Natural killer cell (primary cell): ENCODE results near the gene CPLANE1. TPM values are rescaled to one million over a fixed set of nuclear protein-coding genes. Genes with fewer than 3 reads are reported as not detected.

Source experiments
- ATAC-seq, 3 donors: fragments of 150-1000 bp in 2 of 3; fragments of 200-7000 bp in 1 of 3; cut with Tn5 transposase; 1 replicate in 1 of 3; 2 replicates in 2 of 3; pipeline ENCODE4 v1.10.0; 2021; ENCODE audit warnings: mild to moderate bottlenecking in 2 of 3, moderate library complexity in 2 of 3
- DNase-seq, 2 donors: peaks; one replicate each; pipeline versions ENCODE4 v3.0.0 to v3.0.0-alpha.2; 2013 to 2021; ENCODE audit warnings: mixed read lengths in 1 of 2
- H3K27ac ChIP-seq: one replicate; pipeline ENCODE4 v1.5.1; 2013; ENCODE audit warnings: mild to moderate bottlenecking, low read length
- H3K27me3 ChIP-seq: one replicate; pipeline ENCODE4 v1.6.1; 2013; ENCODE audit warnings: low read length; ENCODE audit not compliant: control insufficient read depth, insufficient read depth
- H3K36me3 ChIP-seq: one replicate; pipeline ENCODE4 v1.6.1; 2013; ENCODE audit warnings: low read length; ENCODE audit not compliant: control insufficient read depth, insufficient read depth
- H3K4me1 ChIP-seq: one replicate; pipeline ENCODE4 v1.6.1; 2013; ENCODE audit warnings: low read length; ENCODE audit not compliant: control insufficient read depth, insufficient read depth
- H3K4me3 ChIP-seq: one replicate; pipeline ENCODE4 v1.5.1; 2013; ENCODE audit warnings: low read length
- H3K9me3 ChIP-seq: one replicate; pipeline ENCODE4 v1.6.1; 2013; ENCODE audit warnings: low read length; ENCODE audit not compliant: control insufficient read depth, insufficient read depth
- H3K27ac Mint-ChIP-seq, 2 donors: one replicate each; pipeline ENCODE4 v1.8.0; 2022; ENCODE audit warnings: mild to moderate bottlenecking in 2 of 2, mixed read lengths in 2 of 2, moderate library complexity in 1 of 2
- H3K27me3 Mint-ChIP-seq, 2 donors: one replicate each; pipeline ENCODE4 v1.8.0; 2022; ENCODE audit warnings: low read depth in 2 of 2, mixed read lengths in 2 of 2
- H3K36me3 Mint-ChIP-seq: one replicate; pipeline ENCODE4 v1.8.0; 2022; ENCODE audit warnings: mixed read lengths
- H3K4me1 Mint-ChIP-seq, 2 donors: one replicate each; pipeline ENCODE4 v1.8.0; 2022; ENCODE audit warnings: mixed read lengths in 2 of 2
- H3K4me3 Mint-ChIP-seq: one replicate; pipeline ENCODE4 v1.8.0; 2022; ENCODE audit warnings: mild to moderate bottlenecking, moderate library complexity, mixed read lengths
- H3K9me3 Mint-ChIP-seq, 2 donors: one replicate each; pipeline ENCODE4 v1.8.0; 2022; ENCODE audit warnings: mixed read lengths in 2 of 2
- CTCF ChIP-seq: fragments of 200-600 bp; IDR thresholded peaks from one replicate; pipeline ENCODE4 v1.8.0; 2022; ENCODE audit warnings: antibody characterized with exemption
- WGBS: methylation state at CpG from one replicate; pipeline ENCODE4 v1.1.7; 2013; ENCODE audit warnings: missing lambda C conversion rate; ENCODE audit not compliant: insufficient coverage; 5-methylcytosine and 5-hydroxymethylcytosine counted together
- intact Hi-C: fragments of 100-400 bp; cut with micrococcal nuclease; formaldehyde crosslinking; loops from one replicate; pipeline ENCODE4 v1.14.2; 2022
- total RNA-seq, 4 donors: library from RNA; stranded (reverse); fragments of 120-200 nt in 1 of 4; gene quantifications; one replicate each; pipeline versions ENCODE4 v1.2.3 to v1.2.4, GENCODE V29; 2013 to 2022

Gene CPLANE1
- total RNA-seq, 3 donors from 2014 or later (not counting 1 experiment from before 2014, with no cell fraction given) = 19.3 to 24.7 (median 19.4) TPM

- no CpG with 5 or more reads among the region's 2 CpGs for WGBS
- intact Hi-C loops = no loop called here
Measured at GRCh38 chr5:37172957-37173356, 76.2 kb downstream of the CPLANE1 start.

GRCh38 chr5:37170856-37171255 is 78.3 kb downstream of the CPLANE1 start:
- Histone ChIP-seq H3K36me3 (peaks cover 57% of the 10 kb centered on the region), H3K9me3 (no peaks in the 10 kb centered on the region), H3K27ac (no peak overlapping the region), H3K4me1 (no peaks in the 10 kb centered on the region), H3K4me3 (no peak overlapping the region), H3K27me3 (no peaks in the 10 kb centered on the region)
- Mint-ChIP-seq H3K27ac (no peak overlapping the region), H3K9me3 (no peaks in the 10 kb centered on the region), H3K4me1 (no peaks in the 10 kb centered on the region), H3K36me3 (peaks cover 34% of the 10 kb centered on the region), H3K4me3 (no peak overlapping the region), H3K27me3 (no peaks in the 10 kb centered on the region)
- ATAC-seq (no peak), DNase-seq (no peak)
- no peak for TF ChIP-seq CTCF
- intact Hi-C loops = no loop called here
- 98% methylated on average over 6 of the region's 6 CpGs for WGBS

More at GRCh38 chr5:37172957-37173356, 76.2 kb downstream of the CPLANE1 start:
- H3K9me3 Mint-ChIP-seq = no peaks in the 10 kb centered on the region
- TF ChIP-seq CTCF = no peak
- Histone ChIP-seq H3K27ac (no peak overlapping the region), H3K27me3 (no peaks in the 10 kb centered on the region), H3K9me3 (no peaks in the 10 kb centered on the region), H3K36me3 (peaks cover 53% of the 10 kb centered on the region), H3K4me3 (no peak overlapping the region), H3K4me1 (no peaks in the 10 kb centered on the region)
- DNase-seq (no peak), ATAC-seq (no peak)
- no peak overlapping the region for H3K27ac Mint-ChIP-seq
- H3K27me3 Mint-ChIP-seq = no peaks in the 10 kb centered on the region
- H3K36me3 Mint-ChIP-seq = peaks cover 40% of the 10 kb centered on the region
- H3K4me3 Mint-ChIP-seq = no peak overlapping the region
- H3K4me1 Mint-ChIP-seq = no peaks in the 10 kb centered on the region

- no peak overlapping the region for H3K27ac Mint-ChIP-seq
- H3K27ac ChIP-seq = no peak overlapping the region
- DNase-seq = no peak
- H3K4me3 Mint-ChIP-seq = no peak overlapping the region
- H3K4me1 ChIP-seq = no peaks in the 10 kb centered on the region
- no peaks in the 10 kb centered on the region for H3K9me3 Mint-ChIP-seq
- no peak for ATAC-seq
- 100% methylated on average over 1 of the region's 3 CpGs for WGBS
- no peak for TF ChIP-seq CTCF
- no peaks in the 10 kb centered on the region for H3K4me1 Mint-ChIP-seq
- intact Hi-C loops = no loop called here
- no peaks in the 10 kb centered on the region for H3K27me3 Mint-ChIP-seq
- H3K27me3 ChIP-seq = no peaks in the 10 kb centered on the region
- no peak overlapping the region for H3K4me3 ChIP-seq
- H3K36me3 Mint-ChIP-seq = peaks cover 17% of the 10 kb centered on the region
- H3K36me3 ChIP-seq = peaks cover 37% of the 10 kb centered on the region
- no peaks in the 10 kb centered on the region for H3K9me3 ChIP-seq
Measured at GRCh38 chr5:37166197-37166596, 83.0 kb downstream of the CPLANE1 start.

- Mint-ChIP-seq H3K36me3 (peaks cover 17% of the 10 kb centered on the region), H3K4me3 (no peak overlapping the region), H3K4me1 (no peaks in the 10 kb centered on the region), H3K9me3 (no peaks in the 10 kb centered on the region), H3K27ac (no peak overlapping the region), H3K27me3 (no peaks in the 10 kb centered on the region)
- H3K4me1 ChIP-seq = no peaks in the 10 kb centered on the region
- H3K36me3 ChIP-seq = peaks cover 33% of the 10 kb centered on the region
- DNase-seq (no peak), ATAC-seq (no peak)
- WGBS = no CpG with 5 or more reads among the region's 1 CpG
- H3K27ac ChIP-seq = no peak overlapping the region
- H3K9me3 ChIP-seq = no peaks in the 10 kb centered on the region
- no peak for TF ChIP-seq CTCF
- no peak overlapping the region for H3K4me3 ChIP-seq
- no peaks in the 10 kb centered on the region for H3K27me3 ChIP-seq
- intact Hi-C loops = no loop called here
Measured at GRCh38 chr5:37165761-37166160, 83.4 kb downstream of the CPLANE1 start.
